Stimulated activated effector memory CD8-positive, alpha-beta T cell treated with anti-CD3 and anti-CD28 coated beads, Interleukin-12 subunit alpha, Interleukin-12 subunit beta, amount 100 ng/mL, for 72 hours (primary cell): ENCODE data around the gene LRRC52.

Experiments
- ATAC-seq: fragments of 150-1000 bp; cut with Tn5 transposase; 2 replicates; pipeline ENCODE4 v1.10.0; 2021
- DNase-seq, 2 donors: peaks; one replicate each; pipeline ENCODE4 v3.0.0; 2021 to 2022; ENCODE audit warnings: low spot score in 2 of 2
- H3K27ac Mint-ChIP-seq: one replicate; pipeline ENCODE4 v1.8.0; 2022; ENCODE audit warnings: mild to moderate bottlenecking, mixed read lengths
- H3K36me3 Mint-ChIP-seq: one replicate; pipeline ENCODE4 v1.8.0; 2022; ENCODE audit warnings: mild to moderate bottlenecking, mixed read lengths
- H3K4me1 Mint-ChIP-seq: one replicate; pipeline ENCODE4 v1.8.0; 2022; ENCODE audit warnings: mixed read lengths
- H3K4me3 Mint-ChIP-seq: one replicate; pipeline ENCODE4 v1.8.0; 2022; ENCODE audit warnings: mild to moderate bottlenecking, mixed read lengths
- H3K9me3 Mint-ChIP-seq: one replicate; pipeline ENCODE4 v1.8.0; 2022; ENCODE audit warnings: mixed read lengths

LRRC52 gene

DNA sequence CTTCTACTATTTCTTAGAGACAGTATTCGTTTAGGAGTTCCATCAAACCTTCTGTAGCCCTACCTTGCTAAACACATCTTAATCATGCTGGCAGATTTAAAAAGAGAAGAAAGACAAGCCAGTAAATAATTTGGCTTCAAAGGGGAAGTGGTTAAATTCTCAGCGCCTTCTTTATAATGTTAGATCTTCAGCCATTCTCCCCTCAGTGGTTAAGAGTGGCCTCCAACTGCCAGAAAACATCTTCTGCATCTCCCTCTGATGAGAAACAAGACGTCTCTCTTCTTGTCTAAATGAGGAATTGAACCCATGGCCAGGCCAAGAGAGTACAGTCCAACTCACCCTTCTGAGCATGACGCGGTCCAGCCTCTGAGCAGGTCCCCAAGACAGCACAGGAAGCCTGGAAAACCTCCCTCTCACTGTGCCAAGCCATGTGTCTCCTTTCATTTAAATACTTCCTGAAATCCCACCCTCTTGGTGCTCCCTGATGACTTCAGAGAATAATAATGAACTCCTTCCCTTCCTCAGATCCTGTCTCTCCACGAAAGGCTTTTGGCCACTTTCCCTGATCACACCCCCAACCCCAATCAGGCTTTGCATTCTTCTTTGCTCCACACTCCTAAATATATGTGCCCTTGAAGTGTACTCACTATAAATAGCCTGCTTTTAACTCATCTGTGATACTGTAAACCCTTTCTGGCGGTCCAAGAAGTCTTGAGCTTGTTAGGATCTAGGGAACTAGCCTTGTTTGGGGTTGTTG is 16.4 kb upstream of the LRRC52 start:
- no peaks in the 10 kb centered on the region for H3K4me1 Mint-ChIP-seq
- no peak for ATAC-seq
- no peaks in the 10 kb centered on the region for H3K9me3 Mint-ChIP-seq
- H3K36me3 Mint-ChIP-seq, result no peaks in the 10 kb centered on the region
- DNase-seq, result no peak
- H3K27ac Mint-ChIP-seq, result no peak overlapping the region
- H3K4me3 Mint-ChIP-seq, result no peak overlapping the region

DNA sequence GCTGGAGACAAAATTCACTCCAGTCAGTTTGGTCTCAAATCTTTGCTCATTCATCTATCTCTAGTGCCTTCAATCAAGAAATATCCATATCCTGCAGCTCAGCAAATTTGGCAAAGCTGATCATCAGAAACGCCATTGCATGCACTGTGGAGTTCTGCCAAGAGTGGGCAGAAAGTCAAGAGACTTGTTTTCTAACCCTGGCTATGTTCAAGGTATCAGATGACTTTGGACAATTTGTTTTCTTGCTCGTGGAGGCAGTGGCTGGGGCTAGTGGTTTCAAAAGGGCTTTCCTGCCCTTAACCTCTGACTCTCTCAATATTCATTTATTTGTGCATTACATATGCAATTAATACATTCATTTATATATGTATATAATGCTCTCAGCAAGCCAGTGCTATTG is 12.8 kb upstream of the LRRC52 start:
- Mint-ChIP-seq H3K4me1 (no peaks in the 10 kb centered on the region), H3K4me3 (no peak overlapping the region), H3K27ac (no peak overlapping the region), H3K36me3 (no peaks in the 10 kb centered on the region), H3K9me3 (no peaks in the 10 kb centered on the region)
- ATAC-seq (no peak), DNase-seq (no peak)

DNA sequence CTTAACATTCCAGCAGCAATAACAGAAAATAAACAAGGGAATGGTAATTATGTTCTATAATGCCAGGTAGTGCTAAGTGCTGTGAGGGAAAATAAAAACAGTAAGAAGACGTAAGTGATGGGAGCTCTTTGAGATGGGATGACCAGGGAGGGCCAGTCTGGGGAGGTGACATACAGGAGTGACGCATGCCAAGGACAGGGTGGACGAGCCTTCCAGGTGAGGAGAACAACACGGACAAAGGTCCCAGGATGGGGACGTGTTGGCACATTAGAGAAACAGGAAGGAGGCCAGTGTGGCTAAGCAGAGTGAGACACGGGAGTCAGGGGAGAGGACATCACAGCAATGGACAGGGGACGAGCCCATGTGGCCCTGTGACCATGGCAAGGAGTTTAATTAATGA is 11.7 kb upstream of the LRRC52 start:
- Mint-ChIP-seq H3K9me3 (no peaks in the 10 kb centered on the region), H3K27ac (no peak overlapping the region), H3K4me3 (no peak overlapping the region), H3K36me3 (no peaks in the 10 kb centered on the region), H3K4me1 (no peaks in the 10 kb centered on the region)
- ATAC-seq, result no peak
- DNase-seq, result no peak

DNA sequence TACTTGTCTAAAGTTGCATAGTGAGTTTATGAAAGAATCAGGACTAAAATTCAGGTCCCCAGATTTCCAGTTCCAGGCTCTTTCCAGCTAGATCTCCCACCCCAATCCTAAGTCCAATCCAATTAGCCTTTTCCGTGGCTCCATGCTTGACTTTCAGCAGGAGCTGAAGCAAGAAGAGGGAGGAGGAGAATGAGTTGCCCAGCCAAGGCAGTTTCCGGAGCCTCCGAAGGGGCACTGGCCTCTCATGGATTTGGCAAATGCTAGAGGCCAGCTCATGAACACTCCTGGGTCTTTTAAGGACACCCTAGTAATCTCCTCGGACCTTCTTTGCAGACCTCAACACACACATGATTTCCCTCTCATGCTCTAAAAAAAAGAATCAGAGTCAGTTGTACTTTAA is 10.5 kb upstream of the LRRC52 start:
- DNase-seq (no peak), ATAC-seq (no peak)
- no peaks in the 10 kb centered on the region for H3K4me1 Mint-ChIP-seq
- H3K9me3 Mint-ChIP-seq, result no peaks in the 10 kb centered on the region
- no peak overlapping the region for H3K27ac Mint-ChIP-seq
- H3K36me3 Mint-ChIP-seq, result no peaks in the 10 kb centered on the region
- H3K4me3 Mint-ChIP-seq, result no peak overlapping the region

DNA sequence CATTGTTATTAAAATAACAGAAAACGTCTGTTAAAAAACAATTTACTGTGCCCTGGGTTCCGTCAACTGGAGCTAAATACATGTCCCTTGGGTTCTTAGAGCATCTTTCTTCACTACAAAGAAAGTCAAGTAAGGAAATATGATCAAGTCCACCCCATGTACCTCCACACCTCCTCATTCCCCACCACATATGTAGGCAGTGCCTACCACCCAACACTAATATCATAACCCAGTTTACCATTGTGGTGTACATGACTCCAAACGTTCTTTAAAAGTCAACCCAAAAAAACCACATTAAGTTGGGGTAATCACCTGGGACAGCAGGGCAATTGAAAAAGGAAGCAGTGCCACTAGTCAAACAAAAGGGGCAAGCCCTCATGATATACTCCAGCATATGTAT is 7.8 kb upstream of the LRRC52 start:
- H3K27ac Mint-ChIP-seq, result no peak overlapping the region
- H3K9me3 Mint-ChIP-seq, result no peaks in the 10 kb centered on the region
- H3K4me3 Mint-ChIP-seq, result no peak overlapping the region
- H3K36me3 Mint-ChIP-seq, result no peaks in the 10 kb centered on the region
- H3K4me1 Mint-ChIP-seq, result no peaks in the 10 kb centered on the region
- ATAC-seq (peak; percentile 51), DNase-seq (no peak)

DNA sequence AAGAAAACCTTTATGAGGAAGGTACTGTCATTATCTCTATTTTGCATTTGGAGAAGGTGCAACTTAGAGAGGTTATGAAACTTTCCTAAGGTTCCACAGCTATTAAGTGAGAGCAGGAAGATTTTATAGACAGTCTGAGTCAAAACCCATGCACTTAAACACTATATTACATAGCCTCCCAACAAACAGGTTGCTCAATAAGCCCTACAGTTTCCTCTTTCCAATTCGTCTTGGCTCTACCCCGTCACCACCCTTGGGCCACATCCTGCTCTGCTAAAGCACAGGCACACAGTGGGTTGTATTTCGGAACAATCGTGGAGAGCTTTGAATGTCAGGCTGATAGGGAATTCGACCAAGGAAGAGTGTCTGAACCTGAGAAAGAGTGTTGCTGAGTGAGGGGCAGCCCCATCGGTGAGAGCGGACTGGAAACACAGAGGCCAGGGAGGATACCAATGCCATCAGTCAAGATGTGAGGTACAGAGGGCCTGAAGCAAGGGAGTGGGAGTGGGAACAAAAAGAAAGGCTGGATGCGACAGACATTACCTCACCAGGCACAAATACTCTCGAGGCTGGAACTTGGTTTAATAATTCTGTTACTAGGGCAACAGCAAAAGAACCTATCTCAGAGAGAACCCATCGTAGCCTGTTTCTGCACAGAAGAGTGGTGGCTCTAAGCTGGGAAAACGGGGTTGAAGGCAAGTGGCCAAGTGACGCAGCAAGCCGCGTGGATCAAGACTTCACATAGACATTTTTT is 6.3 kb upstream of the LRRC52 start:
- no peak for DNase-seq
- Mint-ChIP-seq H3K4me3 (no peak overlapping the region), H3K9me3 (no peaks in the 10 kb centered on the region), H3K4me1 (no peaks in the 10 kb centered on the region), H3K36me3 (no peaks in the 10 kb centered on the region), H3K27ac (no peak overlapping the region)
- ATAC-seq, result no peak

DNA sequence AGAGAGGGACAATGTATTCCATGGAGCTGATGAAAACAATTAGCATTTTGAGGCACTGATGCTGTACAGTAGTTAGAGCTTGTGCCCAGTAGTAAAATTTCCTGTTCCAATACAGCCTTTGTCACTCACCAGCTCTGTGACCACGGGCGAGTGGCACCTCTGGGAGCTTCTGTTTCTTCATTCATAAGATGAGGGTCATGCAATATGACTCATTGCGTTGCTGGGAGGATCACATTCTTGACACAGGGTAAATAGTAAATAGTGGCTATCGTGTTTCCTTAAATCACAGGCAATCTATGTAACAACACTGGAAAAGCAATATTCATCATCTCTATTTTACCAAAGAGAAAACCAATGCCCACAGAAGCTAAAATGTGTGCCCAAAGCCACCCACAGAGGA is 4.5 kb upstream of the LRRC52 start:
- ATAC-seq (no peak), DNase-seq (no peak)
- H3K4me3 Mint-ChIP-seq, result no peak overlapping the region
- H3K9me3 Mint-ChIP-seq, result no peaks in the 10 kb centered on the region
- H3K36me3 Mint-ChIP-seq, result no peaks in the 10 kb centered on the region
- no peaks in the 10 kb centered on the region for H3K4me1 Mint-ChIP-seq
- H3K27ac Mint-ChIP-seq, result no peak overlapping the region

DNA sequence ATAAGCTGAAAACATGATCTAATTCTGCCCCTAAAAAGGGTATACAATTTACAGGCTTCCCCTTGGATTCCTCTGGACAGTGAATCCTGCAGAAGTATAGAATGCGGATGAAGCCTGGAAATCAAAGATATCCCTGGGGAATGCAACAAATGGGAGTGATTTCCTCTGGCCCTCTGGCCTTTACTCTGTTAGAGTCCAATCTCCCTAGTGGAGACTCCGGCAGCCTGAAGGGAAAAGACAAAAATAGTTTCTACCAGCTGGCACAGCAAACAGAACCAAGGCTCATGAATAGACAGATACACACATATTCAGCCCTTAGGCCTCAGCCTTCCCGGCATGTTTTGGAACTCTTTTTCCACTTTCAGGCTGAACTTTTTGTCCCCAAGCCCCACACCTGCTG is 3.9 kb upstream of the LRRC52 start:
- DNase-seq, result no peak
- ATAC-seq, result no peak

DNA sequence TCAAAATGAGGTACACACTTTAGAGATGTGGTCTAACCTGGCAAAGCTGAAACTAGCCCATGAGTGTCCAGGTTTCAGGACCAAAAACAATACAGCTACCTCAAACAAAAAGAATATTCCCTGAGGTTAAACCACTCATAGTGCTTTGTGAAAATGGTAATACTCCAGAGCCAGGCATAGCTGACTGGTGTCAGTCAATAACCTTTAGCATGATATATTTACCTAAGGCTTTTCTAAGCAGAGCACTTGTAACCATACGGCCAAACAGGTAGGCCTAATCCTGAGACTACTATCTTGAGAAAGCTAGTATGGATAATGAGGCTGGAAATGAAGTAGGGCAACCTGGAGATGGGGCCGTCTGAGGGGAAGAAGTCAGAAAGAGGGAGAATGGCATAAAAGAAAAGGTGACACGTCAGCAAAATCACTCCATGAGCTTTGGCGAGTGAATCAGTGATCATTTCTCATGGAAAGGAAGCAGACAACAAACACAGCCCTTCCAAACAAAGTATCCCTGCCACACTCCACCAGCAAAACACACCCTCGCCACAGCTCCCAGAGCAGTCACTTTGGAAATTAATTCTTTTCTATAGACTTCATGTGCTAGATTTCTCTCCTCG is 1.7 kb upstream of the LRRC52 start:
- Mint-ChIP-seq H3K9me3 (no peaks in the 10 kb centered on the region), H3K27ac (no peak overlapping the region), H3K4me1 (no peaks in the 10 kb centered on the region), H3K4me3 (no peak overlapping the region), H3K36me3 (no peaks in the 10 kb centered on the region)
- DNase-seq (no peak), ATAC-seq (no peak)

More for the DNA sequence above, 3.9 kb upstream of the LRRC52 start:
- H3K4me3 Mint-ChIP-seq, result no peak overlapping the region
- no peaks in the 10 kb centered on the region for H3K9me3 Mint-ChIP-seq
- H3K36me3 Mint-ChIP-seq, result no peaks in the 10 kb centered on the region
- H3K27ac Mint-ChIP-seq, result no peak overlapping the region
- no peaks in the 10 kb centered on the region for H3K4me1 Mint-ChIP-seq

DNA sequence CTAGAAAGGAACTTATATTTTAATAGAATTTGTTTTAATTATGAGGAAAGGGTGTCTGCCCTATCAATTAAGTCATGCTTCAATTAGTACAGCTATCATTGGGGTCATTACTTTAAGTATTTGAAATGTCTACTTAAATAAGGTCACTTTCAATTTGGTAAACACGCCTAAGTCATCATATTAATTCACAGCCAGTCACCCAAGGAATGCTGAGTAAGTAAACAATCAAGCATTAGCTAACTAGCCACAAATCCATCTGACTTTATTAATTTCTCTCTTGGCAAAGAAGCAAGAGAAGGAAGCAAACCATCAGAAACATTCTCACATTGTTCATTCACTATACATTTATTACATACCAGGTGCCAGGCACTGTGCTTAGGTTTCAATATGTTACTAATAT is 1.2 kb upstream of the LRRC52 start:
- no peak for DNase-seq
- Mint-ChIP-seq H3K36me3 (no peaks in the 10 kb centered on the region), H3K27ac (no peak overlapping the region), H3K4me3 (no peak overlapping the region), H3K9me3 (no peaks in the 10 kb centered on the region), H3K4me1 (no peaks in the 10 kb centered on the region)
- ATAC-seq, result no peak

DNA sequence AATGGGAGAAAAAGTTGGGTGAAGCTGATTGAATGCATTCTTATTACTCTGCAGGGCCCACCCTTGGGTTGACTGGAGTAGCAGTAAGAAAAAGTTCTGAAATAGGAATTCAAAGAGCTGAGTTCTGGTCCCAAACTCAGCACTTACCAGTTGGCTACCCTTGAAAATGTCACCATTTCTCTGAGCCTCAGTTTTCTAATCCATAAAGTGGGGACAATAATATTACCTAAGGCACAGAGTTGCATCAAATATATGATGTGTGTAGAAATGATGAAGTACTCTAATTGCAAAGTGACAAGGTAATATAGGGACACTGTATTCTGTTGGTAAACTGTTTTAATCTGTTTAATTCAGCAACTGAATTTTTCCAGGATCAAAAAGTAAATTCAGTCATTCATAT is 1.2 kb downstream of the LRRC52 start:
- ATAC-seq (no peak), DNase-seq (no peak)
- H3K4me1 Mint-ChIP-seq, result no peaks in the 10 kb centered on the region
- H3K9me3 Mint-ChIP-seq, result no peaks in the 10 kb centered on the region
- H3K27ac Mint-ChIP-seq, result no peak overlapping the region
- H3K4me3 Mint-ChIP-seq, result no peak overlapping the region
- no peaks in the 10 kb centered on the region for H3K36me3 Mint-ChIP-seq

DNA sequence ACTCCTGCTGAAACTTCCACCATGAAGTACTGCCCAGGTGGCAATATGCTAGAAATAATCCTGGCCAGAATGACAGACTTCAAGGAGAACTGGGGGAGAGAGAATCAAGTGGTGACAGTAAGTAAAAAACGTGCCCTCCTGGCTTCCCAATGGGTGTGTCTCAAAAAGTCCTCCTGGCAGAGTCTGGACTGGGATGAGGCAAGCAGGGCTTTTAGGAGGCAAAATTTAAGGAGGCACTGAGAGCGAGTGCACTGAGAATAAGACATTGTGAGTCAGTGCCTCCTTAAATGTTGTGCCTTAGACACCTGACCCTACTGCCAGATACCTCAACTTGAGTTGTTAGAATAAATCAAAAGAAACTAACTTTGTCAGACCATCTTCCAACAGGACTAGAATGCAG is 2.2 kb downstream of the LRRC52 start:
- Mint-ChIP-seq H3K27ac (no peak overlapping the region), H3K36me3 (no peaks in the 10 kb centered on the region), H3K4me3 (no peak overlapping the region), H3K9me3 (no peaks in the 10 kb centered on the region), H3K4me1 (no peaks in the 10 kb centered on the region)
- DNase-seq (no peak), ATAC-seq (no peak)

DNA sequence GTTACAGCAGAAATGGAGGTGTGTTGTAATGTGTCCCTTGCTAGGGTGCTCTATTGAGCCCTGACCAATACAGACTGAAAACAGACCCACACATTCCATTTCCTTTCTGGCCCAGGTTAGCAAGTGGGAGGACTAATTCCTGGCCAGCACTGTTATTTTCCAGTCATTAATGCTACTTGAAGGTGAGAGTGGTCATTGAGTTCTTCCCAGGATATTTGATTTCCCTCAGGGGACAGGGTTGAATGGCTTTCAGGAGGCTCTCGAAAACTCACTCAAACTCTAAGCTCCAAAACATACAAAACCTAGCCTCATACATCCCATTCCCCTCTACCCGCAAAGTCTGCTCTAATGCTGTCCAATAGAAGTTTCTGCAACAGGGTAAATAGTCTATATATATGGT is 6.2 kb downstream of the LRRC52 start:
- no peak overlapping the region for H3K4me3 Mint-ChIP-seq
- DNase-seq (no peak), ATAC-seq (no peak)
- H3K27ac Mint-ChIP-seq, result no peak overlapping the region
- no peaks in the 10 kb centered on the region for H3K4me1 Mint-ChIP-seq
- no peaks in the 10 kb centered on the region for H3K36me3 Mint-ChIP-seq
- no peaks in the 10 kb centered on the region for H3K9me3 Mint-ChIP-seq

DNA sequence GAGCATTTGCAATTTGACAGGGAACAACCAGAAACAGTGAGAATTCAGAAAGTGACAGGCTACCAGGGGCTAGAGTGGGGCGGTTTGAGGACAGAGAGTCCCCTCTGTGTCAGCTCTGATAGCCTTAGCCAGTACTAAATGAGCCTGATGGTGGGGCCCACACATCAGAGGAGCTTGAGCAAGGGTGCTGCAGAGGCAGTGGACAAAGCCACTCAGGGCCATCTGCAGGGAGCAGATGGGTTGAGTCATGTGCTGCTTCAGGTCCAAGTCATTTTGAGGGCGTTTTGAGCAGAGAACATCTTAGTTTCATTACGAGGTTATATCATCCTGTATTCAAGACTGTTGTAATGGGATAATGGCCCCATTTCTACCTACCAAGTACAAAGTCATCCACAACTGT is 7.7 kb downstream of the LRRC52 start:
- no peaks in the 10 kb centered on the region for H3K4me1 Mint-ChIP-seq
- no peaks in the 10 kb centered on the region for H3K9me3 Mint-ChIP-seq
- H3K36me3 Mint-ChIP-seq, result no peaks in the 10 kb centered on the region
- ATAC-seq, result no peak
- no peak overlapping the region for H3K27ac Mint-ChIP-seq
- H3K4me3 Mint-ChIP-seq, result no peak overlapping the region
- DNase-seq, result no peak

DNA sequence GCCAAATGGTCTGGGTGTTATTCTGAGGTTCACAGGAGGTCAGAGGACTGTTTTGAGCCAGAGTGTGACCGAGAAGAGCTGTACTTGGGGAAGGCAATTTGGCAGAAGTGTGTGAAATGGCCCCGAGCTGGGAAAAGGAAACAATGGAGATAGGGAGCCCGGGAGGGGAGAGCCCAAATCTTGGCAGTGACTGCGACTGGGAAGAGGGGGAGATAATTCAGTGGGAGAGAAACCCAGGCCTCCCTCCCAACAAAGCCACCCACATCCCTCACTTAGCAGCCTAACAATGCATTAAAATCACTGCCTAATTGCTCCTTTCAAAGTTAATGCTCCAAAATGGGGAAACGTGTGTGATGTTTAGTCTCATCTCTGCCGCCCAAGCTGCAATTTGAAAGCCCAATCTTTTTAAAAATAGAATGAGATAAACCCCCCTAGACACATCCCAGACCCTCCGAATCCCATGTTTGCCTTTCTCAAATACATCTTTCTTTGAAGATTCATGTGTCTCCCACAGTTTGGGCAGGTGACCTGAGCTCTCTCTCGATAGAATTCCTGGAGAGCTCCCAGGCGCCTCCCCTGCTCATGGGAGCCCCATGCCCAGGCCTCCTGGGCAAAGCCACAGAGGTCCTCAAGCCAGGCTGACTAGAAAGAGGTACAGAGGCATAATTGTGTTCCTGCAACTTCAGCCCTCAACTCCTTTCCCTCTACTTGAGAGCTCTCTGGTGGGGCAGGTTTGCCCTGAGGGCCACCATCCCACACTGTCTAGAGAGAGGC is 17.3 kb downstream of the LRRC52 start:
- no peaks in the 10 kb centered on the region for H3K36me3 Mint-ChIP-seq
- no peak overlapping the region for H3K4me3 Mint-ChIP-seq
- no peaks in the 10 kb centered on the region for H3K9me3 Mint-ChIP-seq
- DNase-seq (no peak), ATAC-seq (peak; percentile 22)
- H3K27ac Mint-ChIP-seq, result no peak overlapping the region
- no peaks in the 10 kb centered on the region for H3K4me1 Mint-ChIP-seq
